ENCODE results near the gene L3MBTL2. TPM values are rescaled to one million over a fixed set of nuclear protein-coding genes. Genes with fewer than 3 reads are reported as not detected.

L3MBTL2 gene
- total and polyA plus RNA-seq, 2 experiments from 2014 or later, result 12.1 to 20.1 TPM

- Histone ChIP-seq H3K4me3 (no peak overlapping the region), H3K4me1 (ENCODE audit: insufficient read depth) (no peaks in the 10 kb centered on the region), H2AFZ (no peak overlapping the region), H3K79me2 (no peaks in the 10 kb centered on the region), H3K9me2 (replicated peaks; ENCODE audit: insufficient read depth) (no peaks in the 10 kb centered on the region), H3K27me3 (no peaks in the 10 kb centered on the region), H3K9me3 (ENCODE audit: low read depth) (no peaks in the 10 kb centered on the region), H3K27ac (no peak overlapping the region), H3K36me3 (replicated peaks; ENCODE audit: insufficient read depth, low read depth) (no peaks in the 10 kb centered on the region), H3K4me2 (no peak overlapping the region), H4K20me1 (ENCODE audit: insufficient read depth, poor library complexity, severe bottlenecking) (no peaks in the 10 kb centered on the region)
- no peak for DNase-seq (ENCODE audit: low spot score)
- TF ChIP-seq CTCF (IDR thresholded peaks at IDR 0.05; ENCODE audit: poor library complexity), result no peak
- TF ChIP-seq EZH2 (IDR thresholded peaks at IDR 0.05; ENCODE audit: borderline replicate concordance), result no peak
- no peak for TF ChIP-seq EZH2phosphoT487 (IDR thresholded peaks at IDR 0.05; ENCODE audit: low read depth, severe bottlenecking, unreplicated experiment)
- 97% methylated on average over 7 of the region's 7 CpGs for WGBS (ENCODE audit: low lambda C conversion rate, missing lambda C conversion rate)
Measured at GRCh38 chr22:41247703-41248102, 42.6 kb downstream of the L3MBTL2 start.

- H4K20me1 ChIP-seq (ENCODE audit: insufficient read depth, poor library complexity, severe bottlenecking), result no peaks in the 10 kb centered on the region
- H3K4me1 ChIP-seq (ENCODE audit: insufficient read depth), result no peaks in the 10 kb centered on the region
- H3K79me2 ChIP-seq, result no peaks in the 10 kb centered on the region
- TF ChIP-seq EZH2 (IDR thresholded peaks at IDR 0.05; ENCODE audit: borderline replicate concordance) (no peak), CTCF (IDR thresholded peaks at IDR 0.05; ENCODE audit: poor library complexity) (no peak), EZH2phosphoT487 (IDR thresholded peaks at IDR 0.05; ENCODE audit: low read depth, severe bottlenecking, unreplicated experiment) (no peak)
- no peaks in the 10 kb centered on the region for H3K9me3 ChIP-seq (ENCODE audit: low read depth)
- no peaks in the 10 kb centered on the region for H3K9me2 ChIP-seq (replicated peaks; ENCODE audit: insufficient read depth)
- no peak overlapping the region for H2AFZ ChIP-seq
- 98% methylated on average over 15 of the region's 15 CpGs for WGBS (ENCODE audit: low lambda C conversion rate, missing lambda C conversion rate)
- no peak for DNase-seq (ENCODE audit: low spot score)
- no peak overlapping the region for H3K4me3 ChIP-seq
- H3K27ac ChIP-seq, result no peak overlapping the region
- no peaks in the 10 kb centered on the region for H3K36me3 ChIP-seq (replicated peaks; ENCODE audit: insufficient read depth, low read depth)
- H3K4me2 ChIP-seq, result no peak overlapping the region
- H3K27me3 ChIP-seq, result no peaks in the 10 kb centered on the region
Measured at GRCh38 chr22:41248314-41248713, 43.2 kb downstream of the L3MBTL2 start.

- no peak overlapping the region for H3K27ac ChIP-seq
- H3K27me3 ChIP-seq, result no peaks in the 10 kb centered on the region
- H3K4me3 ChIP-seq, result no peak overlapping the region
- 96% methylated on average over 9 of the region's 10 CpGs for WGBS (ENCODE audit: low lambda C conversion rate, missing lambda C conversion rate)
- H3K79me2 ChIP-seq, result no peaks in the 10 kb centered on the region
- H4K20me1 ChIP-seq (ENCODE audit: insufficient read depth, poor library complexity, severe bottlenecking), result no peaks in the 10 kb centered on the region
- no peak overlapping the region for H2AFZ ChIP-seq
- no peaks in the 10 kb centered on the region for H3K4me1 ChIP-seq (ENCODE audit: insufficient read depth)
- H3K9me3 ChIP-seq (ENCODE audit: low read depth), result no peaks in the 10 kb centered on the region
- no peak overlapping the region for H3K4me2 ChIP-seq
- H3K9me2 ChIP-seq (replicated peaks; ENCODE audit: insufficient read depth), result no peaks in the 10 kb centered on the region
- no peaks in the 10 kb centered on the region for H3K36me3 ChIP-seq (replicated peaks; ENCODE audit: insufficient read depth, low read depth)
- DNase-seq (ENCODE audit: low spot score), result no peak
- TF ChIP-seq EZH2phosphoT487 (IDR thresholded peaks at IDR 0.05; ENCODE audit: low read depth, severe bottlenecking, unreplicated experiment), result no peak
- no peak for TF ChIP-seq CTCF (IDR thresholded peaks at IDR 0.05; ENCODE audit: poor library complexity)
- TF ChIP-seq EZH2 (IDR thresholded peaks at IDR 0.05; ENCODE audit: borderline replicate concordance), result no peak
Measured at GRCh38 chr22:41248758-41249157, 43.6 kb downstream of the L3MBTL2 start.

- Histone ChIP-seq H3K4me3 (no peak overlapping the region), H3K4me2 (no peak overlapping the region), H3K27me3 (no peaks in the 10 kb centered on the region), H3K9me3 (ENCODE audit: low read depth) (no peaks in the 10 kb centered on the region), H4K20me1 (ENCODE audit: insufficient read depth, poor library complexity, severe bottlenecking) (no peaks in the 10 kb centered on the region), H3K36me3 (replicated peaks; ENCODE audit: insufficient read depth, low read depth) (no peaks in the 10 kb centered on the region), H3K79me2 (no peaks in the 10 kb centered on the region), H3K27ac (no peak overlapping the region), H2AFZ (no peak overlapping the region), H3K9me2 (replicated peaks; ENCODE audit: insufficient read depth) (no peaks in the 10 kb centered on the region), H3K4me1 (ENCODE audit: insufficient read depth) (no peaks in the 10 kb centered on the region)
- WGBS (ENCODE audit: low lambda C conversion rate, missing lambda C conversion rate), result 96% methylated on average over 14 of the region's 14 CpGs
- DNase-seq (ENCODE audit: low spot score), result no peak
- TF ChIP-seq CTCF (IDR thresholded peaks at IDR 0.05; ENCODE audit: poor library complexity), result no peak
- TF ChIP-seq EZH2 (IDR thresholded peaks at IDR 0.05; ENCODE audit: borderline replicate concordance), result no peak
- TF ChIP-seq EZH2phosphoT487 (IDR thresholded peaks at IDR 0.05; ENCODE audit: low read depth, severe bottlenecking, unreplicated experiment), result no peak
Measured at GRCh38 chr22:41249442-41249841, 44.3 kb downstream of the L3MBTL2 start.
